H9 (cell line): ENCODE results near the gene SDC3. TPM values are rescaled to one million over a fixed set of nuclear protein-coding genes. Genes with fewer than 3 reads are reported as not detected.

Experiments used
- DNase-seq: peaks from one replicate; pipeline ENCODE4 v3.0.0-alpha.2; 2017
- H2AFZ ChIP-seq: one replicate; pipeline ENCODE4 v1.6.1; 2013; ENCODE audit warnings: mild to moderate bottlenecking, low read length, control low read depth, moderate library complexity
- H2AK5ac ChIP-seq: 2 replicates; pipeline ENCODE4 v1.6.1; 2013; ENCODE audit warnings: low read length, control low read depth, mixed read lengths; ENCODE audit not compliant: insufficient read length
- H2BK120ac ChIP-seq: one replicate; pipeline ENCODE4 v1.6.1; 2013; ENCODE audit warnings: low read depth, mild to moderate bottlenecking, low read length, control low read depth, inconsistent platforms; ENCODE audit not compliant: poor library complexity, severe bottlenecking
- H2BK12ac ChIP-seq: 2 replicates; pipeline ENCODE4 v1.6.1; 2013; ENCODE audit warnings: low read length, control low read depth, mixed read lengths, low read depth; ENCODE audit not compliant: insufficient read length
- H2BK15ac ChIP-seq: 2 replicates; pipeline ENCODE4 v1.6.1; 2013; ENCODE audit warnings: low read depth, low read length, control low read depth
- H2BK20ac ChIP-seq: one replicate; pipeline ENCODE4 v1.6.1; 2013; ENCODE audit warnings: low read depth, mild to moderate bottlenecking, low read length, control low read depth, inconsistent platforms; ENCODE audit not compliant: poor library complexity, severe bottlenecking
- H2BK5ac ChIP-seq: 2 replicates; pipeline ENCODE4 v1.6.1; 2013; ENCODE audit warnings: low read length, control low read depth, mixed read lengths; ENCODE audit not compliant: insufficient read length
- H3K14ac ChIP-seq: 2 replicates; pipeline ENCODE4 v1.6.1; 2013; ENCODE audit warnings: low read length, control low read depth; ENCODE audit not compliant: insufficient read depth
- H3K18ac ChIP-seq: 2 replicates; pipeline ENCODE4 v1.6.1; 2013; ENCODE audit warnings: low read depth, mild to moderate bottlenecking, mixed read lengths, low read length, control low read depth; ENCODE audit not compliant: insufficient read length
- H3K23ac ChIP-seq: 2 replicates; pipeline ENCODE4 v1.6.1; 2013; ENCODE audit warnings: low read length, control low read depth, mixed read lengths, low read depth; ENCODE audit not compliant: insufficient read length
- H3K23me2 ChIP-seq: 2 replicates; pipeline ENCODE4 v1.6.1; 2013; ENCODE audit warnings: low read depth, mild to moderate bottlenecking, mixed read lengths, low read length, control low read depth; ENCODE audit not compliant: insufficient read length, poor library complexity, severe bottlenecking
- H3K27ac ChIP-seq: 2 replicates; pipeline ENCODE4 v1.5.1; 2013; ENCODE audit warnings: low read length, control low read depth, mixed read lengths, low read depth; ENCODE audit not compliant: insufficient read length
- H3K27me3 ChIP-seq: 2 replicates; pipeline ENCODE4 v1.6.1; 2013; ENCODE audit warnings: low read length, control low read depth, inconsistent platforms; ENCODE audit not compliant: insufficient read depth
- H3K4ac ChIP-seq: 2 replicates; pipeline ENCODE4 v1.6.1; 2013; ENCODE audit warnings: low read depth, mild to moderate bottlenecking, control low read depth, inconsistent platforms, low read length, moderate library complexity
- H3K4me1 ChIP-seq: 2 replicates; pipeline ENCODE4 v1.6.1; 2013; ENCODE audit warnings: low read length, control low read depth, inconsistent platforms; ENCODE audit not compliant: insufficient read depth
- H3K4me2 ChIP-seq: 2 replicates; pipeline ENCODE4 v1.6.1; 2013; ENCODE audit warnings: low read length, control low read depth, mixed read lengths; ENCODE audit not compliant: insufficient read length, insufficient read depth
- H3K56ac ChIP-seq: 2 replicates; pipeline ENCODE4 v1.6.1; 2013; ENCODE audit warnings: low read depth, mild to moderate bottlenecking, mixed read lengths, low read length, control low read depth; ENCODE audit not compliant: insufficient read length
- H3K79me1 ChIP-seq: 2 replicates; pipeline ENCODE4 v1.6.1; 2013; ENCODE audit warnings: low read depth, mild to moderate bottlenecking, moderate library complexity, low read length, control low read depth, inconsistent platforms; ENCODE audit not compliant: insufficient read depth, poor library complexity, severe bottlenecking
- H3K79me2 ChIP-seq: 2 replicates; pipeline ENCODE4 v1.6.1; 2013; ENCODE audit warnings: low read length, control low read depth, inconsistent platforms; ENCODE audit not compliant: insufficient read depth
- H3K9ac ChIP-seq: 2 replicates; pipeline ENCODE4 v1.6.1; 2013; ENCODE audit warnings: low read length, control low read depth, mixed read lengths; ENCODE audit not compliant: insufficient read length; ENCODE audit errors: extremely low read depth
- H3K9me3 ChIP-seq: one replicate; pipeline ENCODE4 v1.6.1; 2013; ENCODE audit warnings: low read depth, low read length, inconsistent platforms; ENCODE audit not compliant: control insufficient read depth
- H3T11ph ChIP-seq: one replicate; pipeline ENCODE4 v1.6.1; 2013; ENCODE audit warnings: mild to moderate bottlenecking, low read length, control low read depth, inconsistent platforms
- H4K20me1 ChIP-seq: one replicate; pipeline ENCODE4 v1.6.1; 2013; ENCODE audit not compliant: control insufficient read depth, insufficient read length, insufficient read depth
- H4K5ac ChIP-seq: 2 replicates; pipeline ENCODE4 v1.6.1; 2013; ENCODE audit warnings: low read depth, mild to moderate bottlenecking, mixed read lengths, low read length, control low read depth; ENCODE audit not compliant: insufficient read length
- H4K8ac ChIP-seq: replicated peaks from 2 replicates; pipeline ENCODE4 v1.6.1; 2013; ENCODE audit warnings: low read length, control low read depth, mixed read lengths, low read depth; ENCODE audit not compliant: insufficient read length
- H4K91ac ChIP-seq: 2 replicates; pipeline ENCODE4 v1.6.1; 2013; ENCODE audit warnings: low read depth, mild to moderate bottlenecking, moderate library complexity, mixed read lengths, low read length, control low read depth; ENCODE audit not compliant: insufficient read length
- H3K27ac Mint-ChIP-seq, 3 experiments: 2 replicates in 2 of 3; 3 replicates in 1 of 3; pipeline ENCODE4 v1.8.0; 2020 to 2021; ENCODE audit warnings: mixed read lengths in 3 of 3, mild to moderate bottlenecking in 1 of 3, moderate library complexity in 1 of 3
- H3K27me3 Mint-ChIP-seq: 2 replicates; pipeline ENCODE4 v1.8.0; 2021; ENCODE audit warnings: low read depth, mild to moderate bottlenecking, moderate library complexity, mixed read lengths
- H3K36me3 Mint-ChIP-seq, 3 experiments: 2 replicates in 2 of 3; 3 replicates in 1 of 3; pipeline ENCODE4 v1.8.0; 2020 to 2021; ENCODE audit warnings: low read depth in 3 of 3, mixed read lengths in 3 of 3; ENCODE audit not compliant: insufficient read depth in 1 of 3
- H3K4me1 Mint-ChIP-seq, 2 experiments: 2 replicates each; pipeline ENCODE4 v1.8.0; 2020; ENCODE audit warnings: mixed read lengths in 2 of 2
- H3K4me3 Mint-ChIP-seq, 2 experiments: 2 replicates in 1 of 2; 3 replicates in 1 of 2; pipeline ENCODE4 v1.8.0; 2020 to 2021; ENCODE audit warnings: mild to moderate bottlenecking in 2 of 2, mixed read lengths in 2 of 2, moderate library complexity in 1 of 2
- H3K9me3 Mint-ChIP-seq, 2 experiments: 2 replicates in 1 of 2; 3 replicates in 1 of 2; pipeline ENCODE4 v1.8.0; 2020; ENCODE audit warnings: mild to moderate bottlenecking in 2 of 2, mixed read lengths in 2 of 2, moderate library complexity in 1 of 2
- whole genome bisulfite sequencing: extraction: QIAGEN DNeasy Blood & Tissue Kit; methylation state at CpG from one replicate; pipeline ENCODE4 v1.1.7; 2013; ENCODE audit warnings: missing lambda C conversion rate, low lambda C conversion rate, mixed read lengths; ENCODE audit not compliant: insufficient read length; ENCODE audit errors: extremely low coverage; 5-methylcytosine and 5-hydroxymethylcytosine counted together
- total RNA-seq: library from RNA; stranded (reverse); gene quantifications from 2 replicates; pipeline ENCODE4 v1.2.1, GENCODE V29; 2021
- TF ChIP-seq, protein P1 (sequence below): fragments of 200-600 bp; sonication (generic); conservative IDR thresholded peaks from 3 replicates; pipeline ENCODE4 v1.8.0; 2021; ENCODE audit warnings: antibody characterized with exemption, mild to moderate bottlenecking

The SDC3 gene
- total RNA-seq, 1 experiment from 2014 or later, result 25.9 TPM

DNA sequence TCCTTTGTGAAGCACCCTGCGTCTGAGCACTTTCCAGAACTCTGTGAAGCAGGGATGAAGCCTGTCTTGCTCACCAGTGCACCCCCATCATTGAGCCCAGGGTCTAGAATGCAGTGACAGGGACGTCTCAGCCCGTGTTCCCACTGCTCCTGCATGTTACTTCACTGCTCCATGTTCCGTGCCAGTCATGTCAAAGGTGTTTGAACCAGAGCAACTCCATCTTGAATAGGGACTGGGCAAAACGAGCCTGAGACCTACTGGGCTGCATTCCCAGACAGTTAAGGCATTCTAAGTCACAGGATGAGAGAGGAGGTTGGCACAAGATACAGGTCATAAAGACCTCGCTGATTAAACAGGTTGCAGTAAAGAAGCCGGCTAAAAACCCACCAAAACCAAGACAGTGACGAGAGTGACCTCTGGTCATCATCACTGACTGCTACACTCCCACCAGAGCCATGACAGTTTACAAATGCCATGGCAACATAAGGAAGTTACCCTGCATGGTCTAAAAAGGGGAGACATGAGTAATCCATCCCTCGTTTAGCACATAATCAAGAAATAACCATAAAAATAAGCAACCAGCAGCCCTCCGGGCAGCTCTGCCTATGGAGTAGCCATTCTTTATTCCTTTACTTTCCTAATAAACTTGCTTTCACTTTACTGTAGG, 63.2 kb downstream of the SDC3 start:
- Histone ChIP-seq H3K27ac (no peak overlapping the region), H3K23me2 (no peaks in the 10 kb centered on the region), H3K18ac (no peak overlapping the region), H2AFZ (no peak overlapping the region), H4K91ac (no peak overlapping the region), H4K5ac (no peak overlapping the region), H3K4ac (no peak overlapping the region), H2BK12ac (no peak overlapping the region), H2BK20ac (no peak overlapping the region), H3K4me2 (no peak overlapping the region), H4K20me1 (no peaks in the 10 kb centered on the region), H2BK5ac (no peak overlapping the region), H2BK120ac (no peak overlapping the region), H3K14ac (no peak overlapping the region), H3K79me2 (no peaks in the 10 kb centered on the region), H2AK5ac (no peak overlapping the region), H4K8ac (no peak overlapping the region), H2BK15ac (no peak overlapping the region), H3T11ph (no peak overlapping the region), H3K9me3 (no peaks in the 10 kb centered on the region), H3K9ac (no peak overlapping the region), H3K27me3 (no peaks in the 10 kb centered on the region), H3K56ac (no peak overlapping the region), H3K4me1 (peaks cover 6% of the 10 kb centered on the region; the same call in 1 of the 2 replicates), H3K79me1 (no peaks in the 10 kb centered on the region), H3K23ac (no peak overlapping the region)
- no peaks in the 10 kb centered on the region; a peak in 1 of 5 replicates for H3K9me3 Mint-ChIP-seq
- WGBS, result no CpG with 5 or more reads among the region's 10 CpGs
- peaks cover 55% of the 10 kb centered on the region for H3K27me3 Mint-ChIP-seq
- TF ChIP-seq, protein P1, sequence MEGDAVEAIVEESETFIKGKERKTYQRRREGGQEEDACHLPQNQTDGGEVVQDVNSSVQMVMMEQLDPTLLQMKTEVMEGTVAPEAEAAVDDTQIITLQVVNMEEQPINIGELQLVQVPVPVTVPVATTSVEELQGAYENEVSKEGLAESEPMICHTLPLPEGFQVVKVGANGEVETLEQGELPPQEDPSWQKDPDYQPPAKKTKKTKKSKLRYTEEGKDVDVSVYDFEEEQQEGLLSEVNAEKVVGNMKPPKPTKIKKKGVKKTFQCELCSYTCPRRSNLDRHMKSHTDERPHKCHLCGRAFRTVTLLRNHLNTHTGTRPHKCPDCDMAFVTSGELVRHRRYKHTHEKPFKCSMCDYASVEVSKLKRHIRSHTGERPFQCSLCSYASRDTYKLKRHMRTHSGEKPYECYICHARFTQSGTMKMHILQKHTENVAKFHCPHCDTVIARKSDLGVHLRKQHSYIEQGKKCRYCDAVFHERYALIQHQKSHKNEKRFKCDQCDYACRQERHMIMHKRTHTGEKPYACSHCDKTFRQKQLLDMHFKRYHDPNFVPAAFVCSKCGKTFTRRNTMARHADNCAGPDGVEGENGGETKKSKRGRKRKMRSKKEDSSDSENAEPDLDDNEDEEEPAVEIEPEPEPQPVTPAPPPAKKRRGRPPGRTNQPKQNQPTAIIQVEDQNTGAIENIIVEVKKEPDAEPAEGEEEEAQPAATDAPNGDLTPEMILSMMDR, result no peak
- H3K27ac Mint-ChIP-seq, result no peak overlapping the region
- H3K4me1 Mint-ChIP-seq, result peaks cover 61 to 70% of the 10 kb centered on the region in 2 experiments
- no peak for DNase-seq
- H3K4me3 Mint-ChIP-seq, result no peak overlapping the region; a peak in 1 of 5 replicates
- no peaks in the 10 kb centered on the region for H3K36me3 Mint-ChIP-seq
